B cell (primary cell): ENCODE data around the gene TTLL10.

ENCODE experiments used
- EZH2 ChIP-seq: IDR thresholded peaks from 2 replicates; pipeline ENCODE4 v1.6.1; 2012; ENCODE audit warnings: borderline replicate concordance, low read depth, mild to moderate bottlenecking, moderate library complexity, low read length; ENCODE audit not compliant: insufficient read depth, poor library complexity, severe bottlenecking
- TF ChIP-seq, protein P1 (sequence below): fragments of 200-600 bp; IDR thresholded peaks from one replicate; pipeline ENCODE4 v1.8.0; 2022; ENCODE audit warnings: antibody characterized with exemption, mild to moderate bottlenecking

DNA sequence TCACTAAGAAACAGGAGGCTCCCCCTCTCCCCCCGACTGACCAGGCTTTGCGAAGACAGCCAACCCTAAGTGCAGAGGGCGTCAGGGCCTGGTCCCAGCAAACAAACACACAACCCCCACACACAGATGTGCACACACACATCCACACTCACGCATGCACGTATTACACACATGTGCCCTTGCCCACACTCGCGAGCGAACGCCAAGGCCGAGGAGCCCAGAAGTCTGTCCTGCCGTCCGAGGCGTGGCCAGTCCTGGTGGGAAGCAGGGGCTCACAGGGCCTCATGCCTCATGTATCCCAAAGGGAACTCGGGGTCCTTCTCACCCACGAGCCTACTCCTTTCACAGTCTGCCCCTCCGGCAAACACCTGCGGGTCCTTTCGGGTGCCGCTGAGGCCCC, 56.1 kb downstream of the TTLL10 start:
- TF ChIP-seq, protein P1, sequence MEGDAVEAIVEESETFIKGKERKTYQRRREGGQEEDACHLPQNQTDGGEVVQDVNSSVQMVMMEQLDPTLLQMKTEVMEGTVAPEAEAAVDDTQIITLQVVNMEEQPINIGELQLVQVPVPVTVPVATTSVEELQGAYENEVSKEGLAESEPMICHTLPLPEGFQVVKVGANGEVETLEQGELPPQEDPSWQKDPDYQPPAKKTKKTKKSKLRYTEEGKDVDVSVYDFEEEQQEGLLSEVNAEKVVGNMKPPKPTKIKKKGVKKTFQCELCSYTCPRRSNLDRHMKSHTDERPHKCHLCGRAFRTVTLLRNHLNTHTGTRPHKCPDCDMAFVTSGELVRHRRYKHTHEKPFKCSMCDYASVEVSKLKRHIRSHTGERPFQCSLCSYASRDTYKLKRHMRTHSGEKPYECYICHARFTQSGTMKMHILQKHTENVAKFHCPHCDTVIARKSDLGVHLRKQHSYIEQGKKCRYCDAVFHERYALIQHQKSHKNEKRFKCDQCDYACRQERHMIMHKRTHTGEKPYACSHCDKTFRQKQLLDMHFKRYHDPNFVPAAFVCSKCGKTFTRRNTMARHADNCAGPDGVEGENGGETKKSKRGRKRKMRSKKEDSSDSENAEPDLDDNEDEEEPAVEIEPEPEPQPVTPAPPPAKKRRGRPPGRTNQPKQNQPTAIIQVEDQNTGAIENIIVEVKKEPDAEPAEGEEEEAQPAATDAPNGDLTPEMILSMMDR, result no peak
- no peak for TF ChIP-seq EZH2
